Large intestine (tissue), 12 donors: Measurements from ENCODE around the gene ATP1A1. TPM values are rescaled to one million over a fixed set of nuclear protein-coding genes. Genes with fewer than 3 reads are reported as not detected.

Source experiments
- DNase-seq, 2 donors: peaks; one replicate each; pipeline versions ENCODE4 v3.0.0 to v3.0.0-alpha.2; 2013
- H3K27ac ChIP-seq: one replicate; pipeline ENCODE4 v1.5.1; 2013; ENCODE audit warnings: low read length
- H3K27me3 ChIP-seq: 2 replicates; pipeline ENCODE4 v1.6.1; 2013; ENCODE audit warnings: low read length; ENCODE audit not compliant: control insufficient read depth, insufficient read depth
- H3K36me3 ChIP-seq: 2 replicates; pipeline ENCODE4 v1.6.1; 2013; ENCODE audit warnings: low read length; ENCODE audit not compliant: control insufficient read depth, insufficient read depth
- H3K4me1 ChIP-seq: one replicate; pipeline ENCODE4 v1.6.1; 2013; ENCODE audit warnings: low read length; ENCODE audit not compliant: control insufficient read depth, insufficient read depth
- H3K4me3 ChIP-seq: one replicate; pipeline ENCODE4 v1.5.1; 2013; ENCODE audit warnings: low read length
- H3K9me3 ChIP-seq: one replicate; pipeline ENCODE4 v1.6.1; 2013; ENCODE audit warnings: mild to moderate bottlenecking, low read depth, low read length, moderate library complexity; ENCODE audit not compliant: control insufficient read depth
- WGBS: methylation state at CpG from one replicate; pipeline ENCODE4 v1.1.5; 2013; ENCODE audit warnings: low lambda C conversion rate; ENCODE audit not compliant: insufficient coverage; 5-methylcytosine and 5-hydroxymethylcytosine counted together
- long read RNA-seq, 11 donors: transcript quantifications; one replicate each; lab custom pipeline, GENCODE V29; 2026
- polyA plus RNA-seq: library from polyadenylated mRNA; unstranded; fragments of 120-200 nt; gene quantifications from one replicate; pipeline ENCODE4 v1.2.1, GENCODE V29; 2013

The ATP1A1 gene
- 823 TPM for polyA plus RNA-seq
- long read RNA-seq, donor 1, transcript ATP1A1-201 (23 exons, 3,654 nt) = major isoform, 91 of 256 reads
- long read RNA-seq, donor 1, partial matches to known transcripts = 163 of 256 reads
- long read RNA-seq, donor 1, other reads (novel, unspliced or antisense) = 0 of 256 reads
- long read RNA-seq, donor 2, transcript ATP1A1-201 (23 exons, 3,654 nt) = major isoform, 121 of 631 reads
- long read RNA-seq, donor 2, partial matches to known transcripts = 504 of 631 reads
- long read RNA-seq, donor 2, other reads (novel, unspliced or antisense) = 0 of 631 reads
- long read RNA-seq, donor 3 = 0 reads
- long read RNA-seq, donor 4, transcript ATP1A1-201 (23 exons, 3,654 nt) = major isoform, 7 of 22 reads
- long read RNA-seq, donor 4, partial matches to known transcripts = 12 of 22 reads
- long read RNA-seq, donor 4, other reads (novel, unspliced or antisense) = 0 of 22 reads
- long read RNA-seq, donor 5, transcript ATP1A1-201 (23 exons, 3,654 nt) = major isoform, 49 of 79 reads
- long read RNA-seq, donor 5, partial matches to known transcripts = 29 of 79 reads
- long read RNA-seq, donor 5, other reads (novel, unspliced or antisense) = 0 of 79 reads
- long read RNA-seq, donor 6, transcript ATP1A1-201 (23 exons, 3,654 nt) = major isoform, 112 of 393 reads
- long read RNA-seq, donor 6, partial matches to known transcripts = 279 of 393 reads
- long read RNA-seq, donor 6, other reads (novel, unspliced or antisense) = 0 of 393 reads
- long read RNA-seq, donor 7, transcript ATP1A1-201 (23 exons, 3,654 nt) = major isoform, 35 of 92 reads
- long read RNA-seq, donor 7, partial matches to known transcripts = 56 of 92 reads
- long read RNA-seq, donor 7, other reads (novel, unspliced or antisense) = 0 of 92 reads
- long read RNA-seq, donor 8, transcript ATP1A1-201 (23 exons, 3,654 nt) = major isoform, 132 of 628 reads
- long read RNA-seq, donor 8, partial matches to known transcripts = 485 of 628 reads
- long read RNA-seq, donor 8, other reads (novel, unspliced or antisense) = 5 of 628 reads
- long read RNA-seq, donor 9, transcript ATP1A1-201 (23 exons, 3,654 nt) = major isoform, 127 of 387 reads
- long read RNA-seq, donor 9, partial matches to known transcripts = 255 of 387 reads
- long read RNA-seq, donor 9, other reads (novel, unspliced or antisense) = 0 of 387 reads
- long read RNA-seq, donor 10, transcript ATP1A1-201 (23 exons, 3,654 nt) = major isoform, 197 of 481 reads
- long read RNA-seq, donor 10, transcript ATP1A1-208 (3 exons, 1,728 nt) = minor isoform, 6 of 481 reads
- long read RNA-seq, donor 10, partial matches to known transcripts = 269 of 481 reads
- long read RNA-seq, donor 10, other reads (novel, unspliced or antisense) = 7 of 481 reads
- long read RNA-seq, donor 11, transcript ATP1A1-201 (23 exons, 3,654 nt) = major isoform, 101 of 285 reads
- long read RNA-seq, donor 11, partial matches to known transcripts = 179 of 285 reads
- long read RNA-seq, donor 11, other reads (novel, unspliced or antisense) = 0 of 285 reads

DNA sequence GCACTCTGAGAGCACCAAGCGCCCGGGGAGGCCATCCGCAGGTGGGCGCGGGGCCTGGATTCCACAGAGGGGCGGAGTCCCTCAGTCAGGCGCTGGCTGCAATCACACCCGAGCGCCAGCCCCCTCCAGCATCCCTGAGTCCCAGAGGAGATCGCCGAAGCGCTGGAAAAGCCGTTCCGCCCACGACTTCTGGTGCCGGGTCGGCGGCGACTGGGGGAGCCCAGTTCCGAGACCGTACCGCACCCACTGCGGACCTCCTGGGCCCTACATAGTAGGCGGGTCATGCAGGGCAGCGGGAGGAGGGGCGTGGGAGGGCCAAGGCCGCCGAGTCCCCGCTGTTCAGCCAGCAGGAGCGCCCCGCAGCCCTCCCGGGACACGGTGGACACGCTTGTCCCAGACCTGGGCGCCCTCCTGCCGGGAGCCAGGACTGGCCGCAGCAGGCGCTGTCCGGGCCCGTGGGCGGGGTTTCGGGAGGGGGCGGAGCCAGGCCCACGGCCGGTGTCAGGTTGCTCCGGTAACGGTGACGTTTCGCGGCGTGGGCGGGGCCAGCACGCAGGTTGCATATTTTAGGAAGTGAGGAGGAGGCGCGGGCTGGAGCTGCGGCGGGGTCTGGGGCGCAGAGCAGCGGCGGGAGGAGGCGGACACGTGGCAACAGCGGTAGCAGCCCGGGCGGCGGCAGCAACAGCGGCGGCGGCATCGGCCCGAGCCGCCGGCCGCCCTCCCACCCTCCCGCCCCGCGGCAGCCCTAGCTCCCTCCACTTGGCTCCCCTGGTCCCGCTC lies at the start of gene ATP1A1:
TSS of gene ATP1A1 (plus strand) at position 594 of the 780 bp plus-strand sequence. CDS start 268 bp downstream, outside the sequence.
- no peaks in the 10 kb centered on the region for H3K27me3 ChIP-seq
- peak within 1 kb of the TSS; percentile 82 for H3K4me3 ChIP-seq
- peak within 1 kb of the TSS; percentile 97 for H3K27ac ChIP-seq
- no peaks in the 10 kb centered on the region for H3K36me3 ChIP-seq
- H3K4me1 ChIP-seq = peaks cover 20% of the 10 kb centered on the region
- WGBS = no CpG with 5 or more reads among the region's 78 CpGs
- peak; percentile 97 for DNase-seq
- no peaks in the 10 kb centered on the region for H3K9me3 ChIP-seq

DNA sequence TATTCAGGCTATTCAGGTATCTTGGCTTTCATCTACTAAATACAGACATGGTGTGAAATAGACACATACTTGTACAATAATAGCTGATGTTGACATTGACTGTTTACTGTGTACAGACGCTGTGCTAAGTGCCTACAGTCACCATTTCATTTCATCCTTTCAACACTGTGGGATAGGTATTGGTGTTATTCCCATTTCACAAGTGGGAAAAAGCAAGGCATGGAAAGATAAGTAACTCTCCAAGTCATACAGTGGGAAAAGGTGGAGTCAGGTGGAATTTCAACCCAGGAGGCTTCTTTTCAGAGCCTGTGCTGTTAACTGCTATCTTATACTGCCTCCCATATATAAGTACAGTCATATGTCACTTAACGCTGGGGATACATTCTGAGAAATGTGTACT lies 49.6 kb upstream of the ATP1A1 start:
- peak; percentile 70 to 89 for DNase-seq
- no peaks in the 10 kb centered on the region for H3K9me3 ChIP-seq
- no peaks in the 10 kb centered on the region for H3K36me3 ChIP-seq
- WGBS = 17% methylated on average over 1 of the region's 2 CpGs
- H3K4me3 ChIP-seq = no peak overlapping the region
- H3K4me1 ChIP-seq = peaks cover 54% of the 10 kb centered on the region
- peak overlapping the region; percentile 76 for H3K27ac ChIP-seq
- H3K27me3 ChIP-seq = no peaks in the 10 kb centered on the region

- no peaks in the 10 kb centered on the region for H3K9me3 ChIP-seq
- no peak for DNase-seq
- 80% methylated on average over 1 of the region's 3 CpGs for WGBS
- H3K27me3 ChIP-seq = no peaks in the 10 kb centered on the region
- no peaks in the 10 kb centered on the region for H3K36me3 ChIP-seq
- H3K4me3 ChIP-seq = no peak overlapping the region
- peaks cover 46% of the 10 kb centered on the region for H3K4me1 ChIP-seq
- H3K27ac ChIP-seq = peak overlapping the region; percentile 76
Observed at GRCh38 chr1:116324411-116324810, 48.6 kb upstream of the ATP1A1 start.

DNA sequence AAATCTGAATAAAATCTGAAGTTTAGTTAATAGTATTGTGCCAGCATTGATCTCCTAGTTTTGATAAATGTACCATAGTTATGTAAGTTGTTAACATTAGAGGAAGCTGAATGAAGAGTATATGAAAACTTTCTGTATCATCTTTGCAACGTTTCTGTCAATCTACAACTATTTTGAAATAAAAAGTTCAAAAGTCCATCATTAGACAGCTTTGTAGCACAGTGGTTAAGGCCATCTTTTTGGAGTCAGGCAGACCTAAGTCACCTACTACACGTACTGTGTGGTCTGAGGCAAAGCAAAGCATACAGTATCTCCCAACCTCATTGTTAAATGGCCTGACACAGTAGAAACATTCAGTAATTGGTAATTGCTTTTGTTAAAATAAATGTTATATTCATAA lies 47.9 kb upstream of the ATP1A1 start:
- Histone ChIP-seq H3K4me3 (no peak overlapping the region), H3K36me3 (no peaks in the 10 kb centered on the region), H3K9me3 (no peaks in the 10 kb centered on the region), H3K27me3 (no peaks in the 10 kb centered on the region), H3K4me1 (peaks cover 52% of the 10 kb centered on the region), H3K27ac (peak overlapping the region; percentile 76)
- no peak for DNase-seq
- WGBS = no CpG with 5 or more reads among the region's 2 CpGs

- no peaks in the 10 kb centered on the region for H3K36me3 ChIP-seq
- DNase-seq = no peak
- H3K27ac ChIP-seq = no peak overlapping the region
- H3K4me3 ChIP-seq = no peak overlapping the region
- H3K9me3 ChIP-seq = no peaks in the 10 kb centered on the region
- peaks cover 55% of the 10 kb centered on the region for H3K4me1 ChIP-seq
- no peaks in the 10 kb centered on the region for H3K27me3 ChIP-seq
- no CpG with 5 or more reads among the region's 2 CpGs for WGBS
Observed at GRCh38 chr1:116325922-116326321, 47.1 kb upstream of the ATP1A1 start.

DNA sequence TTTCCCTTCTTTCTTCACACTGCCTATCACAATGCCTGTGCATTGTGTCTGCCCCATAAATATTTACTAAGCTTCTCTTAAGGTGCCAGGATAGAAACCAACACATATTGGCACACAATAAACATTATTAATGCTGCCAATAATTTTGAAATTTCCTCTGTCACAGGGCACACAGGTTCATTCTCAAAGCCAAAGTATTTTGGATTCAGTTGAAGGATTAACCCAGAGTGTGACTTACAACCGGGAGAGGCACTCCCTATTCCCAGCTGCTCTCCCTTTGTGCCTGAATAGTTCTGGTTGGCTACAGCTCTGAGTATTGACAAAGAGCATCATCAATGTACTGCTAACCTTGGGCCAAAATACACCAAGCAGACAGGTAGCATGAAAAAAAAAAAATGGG lies 46.6 kb upstream of the ATP1A1 start:
- Histone ChIP-seq H3K36me3 (no peaks in the 10 kb centered on the region), H3K27ac (no peak overlapping the region), H3K4me3 (no peak overlapping the region), H3K4me1 (peaks cover 56% of the 10 kb centered on the region), H3K9me3 (no peaks in the 10 kb centered on the region), H3K27me3 (no peaks in the 10 kb centered on the region)
- no peak for DNase-seq
- no CpG with 5 or more reads among the region's 1 CpG for WGBS

- Histone ChIP-seq H3K4me1 (peaks cover 65% of the 10 kb centered on the region), H3K27ac (no peak overlapping the region), H3K9me3 (no peaks in the 10 kb centered on the region), H3K27me3 (no peaks in the 10 kb centered on the region), H3K4me3 (no peak overlapping the region), H3K36me3 (no peaks in the 10 kb centered on the region)
- DNase-seq = no peak
- WGBS = no CpG with 5 or more reads among the region's 2 CpGs
Observed at GRCh38 chr1:116328671-116329070, 44.4 kb upstream of the ATP1A1 start.

DNA sequence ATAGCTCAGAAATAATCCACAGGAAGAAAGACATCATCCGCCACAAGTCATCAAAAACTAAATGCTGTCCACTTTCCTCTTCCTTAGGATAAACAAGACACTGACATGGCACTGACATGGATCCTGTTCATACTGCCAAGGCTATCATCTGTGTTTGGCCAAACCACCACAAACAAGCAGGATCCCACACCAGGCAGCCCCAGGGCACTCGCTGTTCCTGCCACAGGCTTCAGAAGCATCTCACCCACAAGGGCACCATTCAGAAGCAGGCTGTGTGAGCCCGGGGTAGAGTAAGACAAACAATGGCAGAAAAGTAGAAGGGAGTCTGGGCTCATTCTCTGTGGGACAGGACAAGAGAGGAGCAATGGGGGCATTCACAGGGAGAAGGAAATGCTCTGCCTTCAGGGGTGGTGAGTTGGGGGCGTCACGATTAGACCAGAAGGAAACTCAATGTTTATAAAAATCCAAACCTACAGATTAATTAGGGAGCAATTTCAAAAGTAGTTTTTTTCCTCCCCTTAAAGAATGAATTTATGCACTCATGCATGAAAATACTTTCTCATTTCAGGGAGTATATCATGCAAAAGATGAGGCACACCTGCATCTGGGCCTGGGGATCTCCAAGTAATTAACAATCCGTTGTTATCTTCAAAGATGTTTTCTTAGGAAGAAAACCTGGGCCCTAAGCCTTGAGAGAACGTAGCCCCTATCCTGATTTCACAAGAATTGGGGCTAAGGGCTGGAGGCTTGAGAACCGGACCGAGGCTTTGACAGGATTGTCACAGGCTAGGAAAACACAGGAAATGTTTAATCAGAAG lies 43.3 kb upstream of the ATP1A1 start:
- peaks cover 70% of the 10 kb centered on the region for H3K4me1 ChIP-seq
- H3K9me3 ChIP-seq = no peaks in the 10 kb centered on the region
- no peaks in the 10 kb centered on the region for H3K27me3 ChIP-seq
- no peak for DNase-seq
- H3K4me3 ChIP-seq = no peak overlapping the region
- no peaks in the 10 kb centered on the region for H3K36me3 ChIP-seq
- 27% methylated on average over 3 of the region's 9 CpGs for WGBS
- H3K27ac ChIP-seq = peak overlapping the region; percentile 67

GRCh38 chr1:116330342-116330652 lies 42.7 kb upstream of the ATP1A1 start:
- 17% methylated on average over 1 of the region's 4 CpGs for WGBS

More at GRCh38 chr1:116330342-116330652, 42.7 kb upstream of the ATP1A1 start:
- no peaks in the 10 kb centered on the region for H3K9me3 ChIP-seq
- no peaks in the 10 kb centered on the region for H3K27me3 ChIP-seq
- H3K27ac ChIP-seq = peak overlapping the region; percentile 67
- H3K36me3 ChIP-seq = no peaks in the 10 kb centered on the region
- H3K4me1 ChIP-seq = peaks cover 70% of the 10 kb centered on the region
- DNase-seq = peak in 1 of 2 donors; percentile 43
- H3K4me3 ChIP-seq = no peak overlapping the region
